Lower lobe of right lung (tissue), 2 donors: ENCODE data around the gene CENPA. TPM values are rescaled to one million over a fixed set of nuclear protein-coding genes. Genes with fewer than 3 reads are reported as not detected.

Experiments
- ATAC-seq, 2 donors: fragments of 200-7000 bp; cut with Tn5 transposase; one replicate each; pipeline ENCODE4 v1.9.1; 2020 to 2022; ENCODE audit warnings: mild to moderate bottlenecking in 2 of 2, moderate library complexity in 2 of 2
- DNase-seq: peaks from one replicate; pipeline ENCODE4 v3.0.0-alpha.2; 2020
- H3K27ac ChIP-seq: fragments of 200-600 bp; one replicate; pipeline ENCODE4 v1.8.0; 2022
- H3K27me3 ChIP-seq: fragments of 200-600 bp; one replicate; pipeline ENCODE4 v1.8.0; 2022; ENCODE audit warnings: low read depth
- H3K36me3 ChIP-seq: fragments of 200-600 bp; one replicate; pipeline ENCODE4 v1.8.0; 2022; ENCODE audit warnings: mild to moderate bottlenecking
- H3K4me1 ChIP-seq: fragments of 200-600 bp; one replicate; pipeline ENCODE4 v1.8.0; 2022
- H3K4me3 ChIP-seq: fragments of 200-600 bp; one replicate; pipeline ENCODE4 v1.8.0; 2022; ENCODE audit warnings: mild to moderate bottlenecking
- H3K9me3 ChIP-seq: fragments of 200-600 bp; one replicate; pipeline ENCODE4 v1.8.0; 2022
- CTCF ChIP-seq: fragments of 200-600 bp; IDR thresholded peaks from one replicate; pipeline ENCODE4 v1.8.0; 2022; ENCODE audit warnings: antibody characterized with exemption, mild to moderate bottlenecking
- intact Hi-C: fragments of 100-400 bp; cut with DNase I; formaldehyde crosslinking; loops from one replicate; pipeline ENCODE4 v1.11.0; 2022
- total RNA-seq: library from RNA; stranded (reverse); fragmentation: NEBNext Ultra II Directional; extraction: Animal tissue kit (Norgen Biotek cat#: 25700); gene quantifications from one replicate; pipeline ENCODE4 v1.2.1, GENCODE V29; 2021
- donor health status: DM: no; HTN: yes; CAD: no; lungs with severe emphysema.

CENPA gene
- total RNA-seq, 1 donor from 2014 or later: 1.7 TPM

GRCh38 chr2:26740890-26741302, 45.0 kb upstream of the CENPA start:
- peak; percentile 40 to 53 for ATAC-seq
- peaks cover 11% of the 10 kb centered on the region for H3K4me1 ChIP-seq
- H3K9me3 ChIP-seq: no peaks in the 10 kb centered on the region
- no peak overlapping the region for H3K4me3 ChIP-seq
- no peak for DNase-seq
- intact Hi-C loops: loop anchor here (5.0 kb wide), 1 partner anchor 134 kb away; no protein-coding TSS in a partner anchor
- TF ChIP-seq CTCF: no peak
- no peaks in the 10 kb centered on the region for H3K27me3 ChIP-seq
- H3K27ac ChIP-seq: no peak overlapping the region
- H3K36me3 ChIP-seq: no peaks in the 10 kb centered on the region

- no peak for ATAC-seq
- no peak for TF ChIP-seq CTCF
Measured at GRCh38 chr2:26742048-26742770, 43.6 kb upstream of the CENPA start.

GRCh38 chr2:26743852-26744251, 42.0 kb upstream of the CENPA start:
- no peak for TF ChIP-seq CTCF
- Histone ChIP-seq H3K27me3 (no peaks in the 10 kb centered on the region), H3K27ac (no peak overlapping the region), H3K4me3 (no peak overlapping the region), H3K9me3 (no peaks in the 10 kb centered on the region), H3K36me3 (no peaks in the 10 kb centered on the region), H3K4me1 (peaks cover 11% of the 10 kb centered on the region)
- ATAC-seq: no peak
- intact Hi-C loops: loop anchor here (5.0 kb wide), 1 partner anchor 137 kb away; no protein-coding TSS in a partner anchor
- DNase-seq: no peak

More at GRCh38 chr2:26742048-26742770, 43.6 kb upstream of the CENPA start:
- intact Hi-C loops: loop anchor here (5.0 kb wide), 1 partner anchor 135 kb away; no protein-coding TSS in a partner anchor
- Histone ChIP-seq H3K36me3 (no peaks in the 10 kb centered on the region), H3K4me3 (no peak overlapping the region), H3K4me1 (peaks cover 11% of the 10 kb centered on the region), H3K27me3 (no peaks in the 10 kb centered on the region), H3K9me3 (no peaks in the 10 kb centered on the region), H3K27ac (no peak overlapping the region)
- no peak for DNase-seq

- no peak for ATAC-seq
Measured at GRCh38 chr2:26744953-26745352, 40.9 kb upstream of the CENPA start.

GRCh38 chr2:26745609-26746327, 40.1 kb upstream of the CENPA start:
- intact Hi-C loops: no loop called here
- H3K4me1 ChIP-seq: peaks cover 11% of the 10 kb centered on the region
- no peaks in the 10 kb centered on the region for H3K36me3 ChIP-seq
- no peak overlapping the region for H3K4me3 ChIP-seq
- H3K27ac ChIP-seq: no peak overlapping the region
- peak; percentile 91 for TF ChIP-seq CTCF
- no peaks in the 10 kb centered on the region for H3K27me3 ChIP-seq
- peak; percentile 84 for DNase-seq
- no peaks in the 10 kb centered on the region for H3K9me3 ChIP-seq
- ATAC-seq: peak; percentile 85 to 90

More at GRCh38 chr2:26744953-26745352, 40.9 kb upstream of the CENPA start:
- intact Hi-C loops: loop anchor here (5.0 kb wide), 1 partner anchor 138 kb away; no protein-coding TSS in a partner anchor
- Histone ChIP-seq H3K27me3 (no peaks in the 10 kb centered on the region), H3K4me1 (peaks cover 11% of the 10 kb centered on the region), H3K9me3 (no peaks in the 10 kb centered on the region), H3K27ac (no peak overlapping the region), H3K4me3 (no peak overlapping the region), H3K36me3 (no peaks in the 10 kb centered on the region)
- TF ChIP-seq CTCF: no peak
- no peak for DNase-seq
